ENCODE results near the gene TGM1. TPM values are rescaled to one million over a fixed set of nuclear protein-coding genes. Genes with fewer than 3 reads are reported as not detected.
"Not testable (repeated sequence)": the region's sequence is repeated elsewhere in the genome, so short reads cannot be mapped to it uniquely, and the experiment has no call there.

TGM1 gene
- total RNA-seq, 6 experiments from 2014 or later, result 0.37 to 1.9 (median 0.77) TPM

GRCh38 chr14:24204163-24205146 lies 58.5 kb downstream of the TGM1 start:
- no peak overlapping the region for H3K4me3 ChIP-seq
- no peaks in the 10 kb centered on the region for H3K27me3 ChIP-seq
- H3K36me3 ChIP-seq, result peaks cover 0 to 37% (median 0%) of the 10 kb centered on the region in 4 donors
- DNase-seq, result no peak
- TF ChIP-seq, protein P1, sequence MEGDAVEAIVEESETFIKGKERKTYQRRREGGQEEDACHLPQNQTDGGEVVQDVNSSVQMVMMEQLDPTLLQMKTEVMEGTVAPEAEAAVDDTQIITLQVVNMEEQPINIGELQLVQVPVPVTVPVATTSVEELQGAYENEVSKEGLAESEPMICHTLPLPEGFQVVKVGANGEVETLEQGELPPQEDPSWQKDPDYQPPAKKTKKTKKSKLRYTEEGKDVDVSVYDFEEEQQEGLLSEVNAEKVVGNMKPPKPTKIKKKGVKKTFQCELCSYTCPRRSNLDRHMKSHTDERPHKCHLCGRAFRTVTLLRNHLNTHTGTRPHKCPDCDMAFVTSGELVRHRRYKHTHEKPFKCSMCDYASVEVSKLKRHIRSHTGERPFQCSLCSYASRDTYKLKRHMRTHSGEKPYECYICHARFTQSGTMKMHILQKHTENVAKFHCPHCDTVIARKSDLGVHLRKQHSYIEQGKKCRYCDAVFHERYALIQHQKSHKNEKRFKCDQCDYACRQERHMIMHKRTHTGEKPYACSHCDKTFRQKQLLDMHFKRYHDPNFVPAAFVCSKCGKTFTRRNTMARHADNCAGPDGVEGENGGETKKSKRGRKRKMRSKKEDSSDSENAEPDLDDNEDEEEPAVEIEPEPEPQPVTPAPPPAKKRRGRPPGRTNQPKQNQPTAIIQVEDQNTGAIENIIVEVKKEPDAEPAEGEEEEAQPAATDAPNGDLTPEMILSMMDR (IDR thresholded peaks at IDR 0.05), result no peak
- TF ChIP-seq POLR2A (IDR thresholded peaks at IDR 0.05), result no peak
- WGBS (ENCODE audit: insufficient coverage, low coverage, low lambda C conversion rate, missing lambda C conversion rate), result 91% methylated on average over 5 of the region's 7 CpGs
- no peaks in the 10 kb centered on the region for H3K9me3 ChIP-seq
- no peak overlapping the region for H3K27ac ChIP-seq
- no peak for ATAC-seq
- no peaks in the 10 kb centered on the region for H3K4me1 ChIP-seq
- intact Hi-C loops (cut with DNase I), result no loop called here

DNA sequence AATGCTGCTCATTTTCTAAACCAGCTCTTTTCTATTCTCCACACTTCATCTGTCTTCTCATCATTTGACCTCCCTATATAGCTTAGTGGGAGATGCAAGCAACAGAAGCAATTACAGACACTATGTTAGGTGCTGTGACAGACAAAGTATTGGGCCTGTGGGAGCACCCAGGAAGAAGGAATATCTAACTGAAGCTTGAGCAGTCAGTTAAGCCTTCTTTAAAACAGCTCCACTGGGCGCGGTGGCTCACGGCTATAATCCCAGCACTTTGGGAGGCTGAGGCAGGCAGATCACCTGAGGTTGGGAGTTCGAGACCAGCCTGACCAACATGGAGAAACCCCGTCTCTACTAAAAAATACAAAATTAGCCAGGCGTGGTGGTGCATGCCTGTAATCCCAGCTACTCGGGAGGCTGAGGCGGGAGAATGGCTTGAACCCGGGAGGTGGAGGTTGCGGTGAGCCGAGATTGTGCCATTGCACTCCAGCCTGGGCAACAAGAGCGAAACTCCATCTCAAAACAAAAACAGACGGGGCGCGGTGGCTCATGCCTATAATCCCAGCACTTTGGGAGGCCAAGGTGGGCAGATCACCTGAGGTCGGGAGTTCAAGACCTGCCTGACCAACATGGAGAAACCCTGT lies 59.6 kb downstream of the TGM1 start:
- H3K27me3 ChIP-seq; H3K9me3 ChIP-seq; DNase-seq; H3K4me1 ChIP-seq; ATAC-seq; intact Hi-C loops (cut with DNase I); H3K27ac ChIP-seq; H3K4me3 ChIP-seq: not testable (repeated sequence)
- peaks cover 0 to 26% (median 0%) of the 10 kb centered on the region in 4 donors for H3K36me3 ChIP-seq
- 94% methylated on average over 8 of the region's 16 CpGs for WGBS (ENCODE audit: insufficient coverage, low coverage, low lambda C conversion rate, missing lambda C conversion rate)

DNA sequence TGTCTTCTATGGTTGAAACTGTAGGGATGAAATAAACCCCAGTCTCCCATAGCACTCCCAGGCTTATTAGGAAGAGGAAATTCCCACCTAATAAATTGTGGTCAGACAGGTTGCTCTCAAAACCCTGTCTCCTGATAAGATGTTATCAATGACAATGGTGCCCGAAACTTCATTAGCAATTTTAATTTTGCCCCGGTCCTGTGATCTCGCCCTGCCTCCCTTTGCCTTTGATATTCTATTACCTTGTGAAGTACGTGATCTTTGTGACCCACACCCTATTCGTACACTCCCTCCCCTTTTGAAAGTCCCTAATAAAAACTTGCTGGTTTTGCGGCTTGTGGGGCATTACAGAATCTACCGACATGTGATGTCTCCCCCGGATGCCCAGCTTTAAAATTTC lies 60.4 kb downstream of the TGM1 start:
- H3K27ac ChIP-seq; ATAC-seq; H3K27me3 ChIP-seq; H3K4me3 ChIP-seq; H3K9me3 ChIP-seq; DNase-seq; intact Hi-C loops (cut with DNase I): not testable (repeated sequence)
- 93% methylated on average over 8 of the region's 8 CpGs for WGBS (ENCODE audit: insufficient coverage, low coverage, low lambda C conversion rate, missing lambda C conversion rate)
- Histone ChIP-seq H3K36me3 (peaks cover 0 to 18% (median 0%) of the 10 kb centered on the region in 4 donors), H3K4me1 (peaks cover 0 to 15% (median 5%) of the 10 kb centered on the region in 4 donors)

Small RNA genes within 50 kb of the gene (small RNA-seq; reads per million reads assigned to genes)
- gene CHMP4A (0 reads per million in 2 experiments), gene MDP1 (0 reads per million in 2 experiments)

Other genes with a start within 250 kb of the TGM1 start
- 1 to 10 TPM in 1 of 6 experiments, under 1 TPM in 5; 0.18 to 1.9 (median 0.29) TPM for gene CARMIL3, start 211.2 kb downstream of the TGM1 start, total RNA-seq
- under 1 TPM in 4 of 6 experiments, not detected in 2; 0.09 to 0.40 (median 0.18) TPM for gene CPNE6, start 191.6 kb downstream of the TGM1 start, total RNA-seq
- 100 to 1,000 TPM; 124 to 615 (median 240) TPM for gene PCK2, start 168.9 kb downstream of the TGM1 start, total RNA-seq
- gene DCAF11, start 148.4 kb downstream of the TGM1 start, total RNA-seq, result 100 to 1,000 TPM in 3 of 6 experiments, 10 to 100 TPM in 3; 65.9 to 180 (median 103) TPM
- gene NRL, start 148.2 kb downstream of the TGM1 start, total RNA-seq, result 1 to 10 TPM; 1.4 to 2.9 (median 2.1) TPM
- gene FITM1, start 132.5 kb downstream of the TGM1 start, total RNA-seq, result 10 to 100 TPM in 3 of 6 experiments, 1 to 10 TPM in 3; 1.5 to 32.5 (median 9.3) TPM
- 100 to 1,000 TPM in 4 of 6 experiments, 10 to 100 TPM in 2; 81.7 to 119 (median 107) TPM for gene PSME1, start 127.0 kb downstream of the TGM1 start, total RNA-seq
- gene EMC9, start 121.6 kb downstream of the TGM1 start, total RNA-seq, result 10 to 100 TPM; 10.2 to 21.4 (median 11.9) TPM
- 100 to 1,000 TPM in 4 of 6 experiments, 10 to 100 TPM in 2; 66.1 to 142 (median 110) TPM for gene PSME2, start 116.6 kb downstream of the TGM1 start, total RNA-seq
- gene RNF31, start 115.7 kb downstream of the TGM1 start, total RNA-seq, result 10 to 100 TPM; 17.5 to 39.6 (median 26.2) TPM
- 10 to 100 TPM; 17.4 to 66.6 (median 37.2) TPM for gene IRF9, start 101.9 kb downstream of the TGM1 start, total RNA-seq
- gene REC8, start 91.1 kb downstream of the TGM1 start, total RNA-seq, result 1 to 10 TPM; 1.6 to 7.4 (median 3.4) TPM
- 10 to 100 TPM; 17.9 to 44.0 (median 23.0) TPM for gene IPO4, start 74.4 kb downstream of the TGM1 start, total RNA-seq
- gene TM9SF1, start 67.7 kb downstream of the TGM1 start, total RNA-seq, result 10 to 100 TPM; 32.1 to 49.8 (median 41.2) TPM
- under 1 TPM in 2 of 6 experiments, not detected in 4; 0.29 TPM for gene TSSK4, start 57.5 kb downstream of the TGM1 start, total RNA-seq
- gene CHMP4A, start 49.7 kb downstream of the TGM1 start, total RNA-seq, result 10 to 100 TPM; 11.9 to 28.9 (median 17.1) TPM
- gene MDP1, start 47.1 kb downstream of the TGM1 start, total RNA-seq, result 1 to 10 TPM; 3.7 to 6.3 (median 4.9) TPM
- gene NEDD8, start 30.8 kb downstream of the TGM1 start, total RNA-seq, result 10 to 100 TPM; 60.0 to 72.9 (median 68.7) TPM
- 10 to 100 TPM; 26.2 to 40.2 (median 34.2) TPM for gene GMPR2, start 30.2 kb downstream of the TGM1 start, total RNA-seq
- gene TINF2, start 20.6 kb downstream of the TGM1 start, total RNA-seq, result 10 to 100 TPM; 13.4 to 28.1 (median 24.1) TPM
- gene RABGGTA, start 8.4 kb upstream of the TGM1 start, total RNA-seq, result 10 to 100 TPM; 11.5 to 28.3 (median 15.2) TPM
- gene DHRS1, start 36.6 kb upstream of the TGM1 start, total RNA-seq, result 10 to 100 TPM; 49.1 to 89.3 (median 60.1) TPM
- gene NOP9, start 36.7 kb upstream of the TGM1 start, total RNA-seq, result 10 to 100 TPM in 4 of 6 experiments, 1 to 10 TPM in 2; 8.2 to 15.3 (median 11.4) TPM
- 100 to 1,000 TPM; 118 to 219 (median 196) TPM for gene CIDEB, start 44.8 kb upstream of the TGM1 start, total RNA-seq
- 1 to 10 TPM; 1.8 to 5.8 (median 3.5) TPM for gene LTB4R2, start 47.0 kb upstream of the TGM1 start, total RNA-seq
- gene LTB4R, start 48.3 kb upstream of the TGM1 start, total RNA-seq, result 1 to 10 TPM; 2.7 to 5.5 (median 3.9) TPM
- 1 to 10 TPM; 2.3 to 7.2 (median 3.9) TPM for gene ADCY4, start 71.9 kb upstream of the TGM1 start, total RNA-seq
- gene RIPK3, start 76.8 kb upstream of the TGM1 start, total RNA-seq, result 1 to 10 TPM in 2 of 6 experiments, under 1 TPM in 4; 0.70 to 1.6 (median 0.90) TPM
- 1 to 10 TPM; 1.0 to 3.7 (median 2.0) TPM for gene NFATC4, start 105.0 kb upstream of the TGM1 start, total RNA-seq
- gene NYNRIN, start 135.8 kb upstream of the TGM1 start, total RNA-seq, result 1 to 10 TPM; 1.8 to 6.1 (median 2.7) TPM
- gene CBLN3, start 166.5 kb upstream of the TGM1 start, total RNA-seq, result 1 to 10 TPM in 4 of 6 experiments, under 1 TPM in 2; 0.74 to 1.8 (median 1.2) TPM
- gene KHNYN, start 166.8 kb upstream of the TGM1 start, total RNA-seq, result 10 to 100 TPM; 19.6 to 24.9 (median 21.4) TPM
- gene SDR39U1, start 179.6 kb upstream of the TGM1 start, total RNA-seq, result 10 to 100 TPM; 24.9 to 32.8 (median 28.3) TPM
- not detected for gene CMA1, start 245.1 kb upstream of the TGM1 start, total RNA-seq

All from right lobe of liver (tissue), 6 donors.